ENCODE data around the gene MIS18BP1.
"Not testable (repeated sequence)": the region's sequence is repeated elsewhere in the genome, so short reads cannot be mapped to it uniquely, and the experiment has no call there.

Gene MIS18BP1

DNA sequence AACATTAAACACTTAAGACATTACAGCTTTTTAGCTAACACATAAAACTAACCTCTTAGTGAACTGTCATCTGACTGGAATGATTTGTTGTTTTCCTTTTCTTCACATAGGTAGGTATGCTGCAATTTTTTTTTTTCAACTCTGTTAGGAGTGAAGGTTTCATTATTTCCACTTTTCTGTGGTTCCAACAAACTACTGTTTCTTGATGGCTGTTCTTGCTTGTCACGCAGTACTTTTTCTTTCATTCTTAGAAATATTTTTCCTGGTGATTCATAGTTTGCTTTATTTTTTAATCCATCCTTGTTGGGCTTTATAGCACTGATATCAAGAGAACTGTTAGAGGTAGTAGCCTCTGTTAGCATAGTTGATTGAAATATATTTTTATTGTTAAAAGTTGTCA is 6.3 kb downstream of the MIS18BP1 start:
- DNase-seq = no peak

DNA sequence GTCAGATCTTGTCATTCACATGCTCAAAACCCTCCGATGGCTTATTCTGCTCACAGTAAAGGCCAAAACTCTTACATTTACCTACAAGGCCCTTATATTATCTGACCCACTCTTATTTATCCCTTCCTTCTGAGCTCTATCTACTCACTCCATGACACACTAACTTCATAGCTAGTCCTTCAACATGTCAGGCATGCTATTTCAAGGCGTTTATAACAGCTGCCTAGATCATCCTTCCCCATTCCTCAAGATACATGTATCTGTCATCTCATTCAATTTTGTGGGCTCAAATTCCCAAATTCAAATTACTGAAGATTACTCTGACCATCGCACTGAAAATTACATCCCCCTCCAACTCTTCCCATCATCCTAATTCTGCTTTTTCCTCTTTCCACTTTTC is 6.9 kb downstream of the MIS18BP1 start:
- DNase-seq = no peak

DNA sequence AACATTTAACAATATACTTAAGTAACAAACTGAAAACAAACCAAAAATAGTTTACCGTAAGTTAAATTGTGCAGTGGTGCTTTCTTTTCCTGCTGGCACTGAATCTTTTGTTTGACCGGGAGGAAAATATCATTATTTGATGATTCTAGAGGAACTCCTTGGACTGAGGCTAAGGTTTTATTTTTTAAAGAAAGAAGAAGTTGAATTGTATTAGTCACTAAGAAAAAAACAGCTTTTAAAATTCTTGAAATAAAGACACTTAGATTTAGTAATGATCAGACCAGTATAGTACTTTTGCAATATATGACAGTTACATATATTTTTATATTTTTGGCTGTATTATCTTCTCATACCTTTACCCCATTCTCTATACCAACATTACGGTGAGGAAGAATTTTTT is 10.3 kb downstream of the MIS18BP1 start:
- no peak for DNase-seq

DNA sequence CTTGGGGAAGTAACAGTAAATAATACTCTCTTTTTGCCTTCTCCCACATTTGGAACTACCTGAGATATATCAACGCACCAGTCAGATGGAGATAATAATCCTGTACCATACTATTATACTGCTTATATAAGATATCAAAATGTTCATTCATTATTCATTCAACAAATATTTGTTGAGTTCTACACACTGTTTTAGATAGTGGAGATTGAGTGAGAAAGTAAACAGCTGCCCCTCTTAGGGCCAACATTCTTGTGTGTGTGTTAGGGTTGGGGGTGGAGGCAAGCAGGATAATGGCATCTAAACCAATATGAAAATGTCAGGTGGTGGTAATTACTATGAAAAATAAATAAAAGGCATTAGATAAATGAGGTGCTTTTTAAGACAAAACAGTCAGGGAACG is 14.0 kb downstream of the MIS18BP1 start:
- no peak for DNase-seq

DNA sequence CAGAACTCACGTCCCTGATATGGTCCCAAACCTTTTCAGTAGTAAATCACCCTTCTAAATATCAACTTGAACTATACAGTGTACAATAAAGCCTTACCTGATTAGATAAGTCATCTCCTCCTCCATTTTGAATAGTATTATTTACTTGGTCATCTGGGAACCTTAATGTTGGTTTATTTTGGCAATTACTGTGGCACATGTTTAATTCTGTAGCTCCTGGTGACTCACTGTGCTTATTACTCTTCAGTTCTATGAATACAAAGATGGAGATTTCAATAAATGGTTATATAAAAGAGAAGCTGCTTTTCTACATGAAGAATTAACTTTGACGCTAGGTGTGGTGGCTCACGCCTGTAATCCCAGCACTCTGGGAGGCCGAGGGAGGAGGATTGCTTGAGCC is 25.4 kb downstream of the MIS18BP1 start:
- DNase-seq = no peak

DNA sequence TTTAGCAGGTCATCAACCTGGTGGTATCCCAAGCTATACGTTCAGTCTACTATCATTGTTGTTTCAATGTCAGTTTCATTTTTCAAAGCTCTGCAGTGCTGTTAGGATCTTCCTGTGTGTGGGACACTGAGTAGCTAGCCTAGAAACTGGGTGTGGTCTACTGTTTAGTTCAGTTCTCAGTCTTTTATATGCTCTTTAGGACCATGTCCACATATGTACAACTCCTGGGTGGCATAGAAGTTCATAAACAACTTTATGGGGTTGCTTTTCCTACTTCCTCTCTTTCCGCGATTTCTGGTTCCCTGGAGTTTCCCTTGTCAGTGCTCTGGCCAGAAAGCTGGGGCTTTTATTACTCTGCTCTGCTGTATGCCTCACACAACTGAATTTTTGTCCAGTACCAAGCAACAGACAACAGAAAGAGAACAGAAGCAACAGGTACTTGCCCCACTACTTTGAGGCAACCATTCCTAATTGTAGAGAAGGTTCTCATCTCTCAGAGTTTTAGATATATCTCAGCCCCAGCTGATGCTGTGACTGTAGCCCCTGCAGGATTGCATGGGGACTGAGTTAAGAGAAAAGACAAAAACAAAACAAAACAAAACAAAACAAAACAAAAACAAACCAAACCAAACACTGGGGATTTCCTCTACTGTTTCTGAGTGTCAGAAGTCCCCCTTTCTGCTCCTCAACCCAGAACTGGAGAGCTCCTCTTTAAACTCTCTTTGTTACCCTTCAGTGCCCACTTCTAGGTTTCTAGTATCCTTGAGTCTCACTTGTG is 30.3 kb downstream of the MIS18BP1 start:
- no peak for DNase-seq

DNA sequence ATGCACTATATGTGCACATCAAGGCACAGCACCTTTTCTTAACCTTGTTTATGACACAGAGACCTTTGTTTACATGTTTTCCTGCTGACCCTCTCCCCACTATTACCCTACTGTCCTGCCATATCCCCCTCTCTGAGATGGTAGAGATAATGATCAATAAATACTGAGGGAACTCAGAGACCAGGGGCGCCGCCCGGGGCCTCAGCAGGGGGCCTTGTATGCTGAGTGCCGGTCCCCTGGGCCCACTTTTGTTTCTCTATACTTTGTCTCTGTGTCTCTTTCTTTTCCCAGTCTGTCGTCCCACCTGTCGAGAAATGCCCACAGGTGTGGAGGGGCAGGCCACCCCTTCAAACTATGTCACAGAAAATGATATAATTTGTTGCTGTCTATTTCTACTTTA is 38.7 kb downstream of the MIS18BP1 start:
- not testable (repeated sequence) for DNase-seq

DNA sequence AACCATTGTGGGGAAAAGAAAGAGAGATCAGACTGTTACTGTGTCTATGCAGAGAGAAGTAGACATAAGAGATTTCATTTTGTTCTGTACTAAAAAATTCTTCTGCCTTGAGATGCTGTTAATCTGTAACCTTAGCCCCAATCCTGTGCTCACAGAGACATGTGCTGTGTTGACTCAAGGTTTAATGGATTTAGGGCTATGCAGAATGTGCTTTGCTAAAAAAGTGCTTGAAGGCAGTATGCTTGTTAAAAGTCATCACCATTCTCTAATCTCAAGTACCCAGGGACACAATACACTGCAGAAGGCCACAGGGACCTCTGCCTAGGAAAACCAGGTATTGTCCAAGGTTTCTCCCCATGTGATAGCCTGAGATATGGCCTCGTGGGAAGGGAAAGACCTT is 39.3 kb downstream of the MIS18BP1 start:
- not testable (repeated sequence) for DNase-seq

DNA sequence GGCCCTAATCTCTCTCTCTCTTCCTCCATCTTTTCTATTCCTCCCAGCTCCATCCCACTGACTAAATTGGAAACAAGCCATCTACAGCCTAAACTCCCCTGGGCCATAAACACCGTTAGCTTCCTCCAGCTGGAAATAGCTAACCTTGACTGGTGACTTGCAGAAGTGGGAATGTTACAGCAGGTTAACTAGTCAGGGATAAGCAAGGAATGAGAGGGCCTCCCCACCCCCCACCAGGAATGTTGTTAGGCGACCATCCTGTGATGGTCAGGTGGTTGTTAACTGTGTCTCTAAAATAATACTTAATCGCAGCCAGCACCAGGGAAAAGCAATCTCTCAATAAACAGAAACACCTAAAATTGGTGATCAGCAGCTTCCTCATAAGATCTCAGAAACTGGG is 40.8 kb downstream of the MIS18BP1 start:
- no peak for DNase-seq

DNA sequence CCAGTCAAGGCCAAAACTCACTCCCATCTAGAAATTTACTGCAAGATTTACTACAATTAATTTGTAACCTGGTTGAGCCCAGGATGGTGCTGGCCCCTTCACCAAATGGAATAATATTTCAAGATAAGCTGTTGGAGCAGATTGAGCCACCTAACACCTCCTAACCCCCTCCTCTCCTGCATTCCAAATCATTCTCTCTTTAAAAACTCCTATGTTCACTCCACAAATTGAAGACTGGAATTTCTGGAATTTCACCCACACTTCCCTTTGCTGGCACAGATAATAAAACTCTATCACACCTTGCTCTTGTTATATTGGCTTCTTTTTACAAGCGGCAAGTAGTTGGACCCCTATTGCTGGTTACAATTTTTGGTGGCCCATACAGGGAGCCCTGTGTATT is 41.7 kb downstream of the MIS18BP1 start:
- DNase-seq = no peak

DNA sequence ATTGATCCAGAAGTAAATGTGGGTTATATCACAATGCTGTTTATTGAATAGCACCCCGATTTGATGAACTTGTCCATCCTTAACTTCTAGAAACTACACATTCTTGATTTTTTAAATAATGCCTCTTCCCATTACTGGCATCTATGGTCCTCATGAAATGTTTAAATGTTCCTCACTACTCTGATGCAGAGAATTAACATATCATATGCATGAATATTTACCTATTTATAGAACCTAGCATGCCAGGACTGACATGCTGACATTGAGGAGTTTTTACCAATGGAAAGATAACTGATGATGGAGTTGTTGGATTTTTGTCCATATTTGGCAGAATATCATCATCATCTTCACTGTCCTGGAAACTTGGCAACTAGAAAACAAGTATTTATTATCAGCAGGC is 42.8 kb downstream of the MIS18BP1 start:
- DNase-seq = no peak

DNA sequence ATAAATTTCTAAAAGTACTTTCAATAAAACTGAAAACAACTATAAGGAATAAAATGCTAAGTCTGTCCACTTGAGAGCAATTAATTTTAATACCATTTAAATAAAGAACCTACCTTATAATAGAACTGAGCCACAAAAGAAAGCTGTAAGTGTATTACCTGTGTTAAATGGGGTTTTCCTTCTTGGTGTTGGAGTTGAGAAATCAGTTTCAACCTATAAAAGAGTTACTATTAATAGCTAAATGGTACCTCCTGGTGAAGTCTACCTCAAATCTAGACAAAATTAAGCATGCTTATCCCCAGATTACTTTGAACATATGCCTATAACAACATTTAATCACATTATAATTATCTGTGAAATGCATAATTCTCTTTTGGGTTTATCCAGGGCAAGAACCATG is 48.8 kb downstream of the MIS18BP1 start:
- no peak for DNase-seq

DNA sequence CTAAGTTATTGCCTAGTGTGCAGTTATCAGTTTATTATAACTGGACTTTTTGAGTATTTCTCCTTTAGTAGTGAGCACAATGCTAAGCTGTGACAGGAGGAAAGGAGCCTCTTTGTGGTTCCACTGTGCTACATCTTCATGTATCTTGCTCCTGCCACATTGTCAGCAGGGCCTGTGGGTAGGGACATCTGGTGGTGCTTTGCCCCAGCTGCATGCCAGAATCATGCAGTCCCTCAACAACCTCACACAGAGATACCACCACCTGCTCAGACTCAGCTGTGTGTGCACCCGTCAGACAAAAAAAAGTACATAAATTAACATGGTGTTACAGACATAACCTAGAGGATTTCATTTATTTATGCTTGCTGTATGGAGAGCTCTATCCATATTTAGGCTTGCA is 51.1 kb downstream of the MIS18BP1 start:
- peak in 8 of 58 donors; percentile 4 to 20 (median 12) for DNase-seq

DNA sequence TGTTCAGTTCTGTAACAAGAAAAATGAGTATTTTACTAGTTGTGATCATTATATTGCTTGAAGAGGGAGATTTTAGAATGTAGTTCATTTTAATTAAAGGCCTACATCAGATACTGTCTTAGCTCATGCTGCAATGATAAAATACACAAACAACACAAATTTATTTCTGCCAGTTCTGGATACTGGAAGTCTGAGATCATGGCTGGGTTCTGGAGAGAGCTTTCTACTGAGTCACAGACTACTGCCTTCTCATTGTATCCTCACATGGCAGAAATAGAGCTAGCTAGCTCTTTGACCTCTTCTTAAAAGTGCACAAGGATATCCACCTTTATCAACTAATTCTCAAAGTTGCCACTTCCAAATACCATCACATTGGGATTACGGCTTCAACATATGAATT is 53.8 kb downstream of the MIS18BP1 start:
- DNase-seq = no peak

DNA sequence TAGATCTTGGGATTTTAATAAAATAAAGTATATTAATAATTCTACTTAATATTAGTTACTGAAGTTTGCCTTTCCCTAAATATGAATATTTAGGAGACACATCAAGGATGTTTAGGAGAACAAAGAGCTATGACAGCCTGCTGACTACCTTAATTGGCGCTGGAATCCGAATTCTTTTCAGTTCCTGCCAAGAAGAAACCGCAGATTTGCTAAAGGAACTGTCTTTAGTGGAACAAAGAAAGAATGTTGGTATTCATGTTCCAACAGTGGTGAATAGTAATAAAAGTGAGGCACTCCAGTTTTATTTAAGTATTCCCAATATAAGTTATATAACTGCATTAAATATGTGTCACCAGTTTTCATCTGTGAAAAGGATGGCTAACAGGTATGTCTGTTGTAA is 54.5 kb downstream of the MIS18BP1 start:
- no peak for DNase-seq

DNA sequence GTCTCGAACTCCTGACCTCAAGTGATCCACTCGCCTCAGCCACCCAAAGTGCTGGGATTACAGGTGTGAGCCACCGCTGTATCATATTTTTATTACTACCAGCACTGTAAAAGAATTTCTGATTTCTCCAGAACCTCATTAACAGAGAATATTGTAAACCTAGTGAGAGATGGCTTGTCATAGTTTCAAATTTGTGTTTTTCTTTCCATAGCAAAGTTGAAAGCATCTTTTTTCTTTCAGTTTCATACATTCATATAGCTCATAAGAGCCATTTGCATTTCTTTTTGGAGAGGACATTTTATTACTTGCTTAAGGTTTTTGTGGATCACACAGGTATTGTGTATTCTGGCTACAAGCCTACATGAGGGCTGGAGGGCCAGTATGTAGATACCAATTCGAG is 58.0 kb downstream of the MIS18BP1 start:
- DNase-seq = no peak

DNA sequence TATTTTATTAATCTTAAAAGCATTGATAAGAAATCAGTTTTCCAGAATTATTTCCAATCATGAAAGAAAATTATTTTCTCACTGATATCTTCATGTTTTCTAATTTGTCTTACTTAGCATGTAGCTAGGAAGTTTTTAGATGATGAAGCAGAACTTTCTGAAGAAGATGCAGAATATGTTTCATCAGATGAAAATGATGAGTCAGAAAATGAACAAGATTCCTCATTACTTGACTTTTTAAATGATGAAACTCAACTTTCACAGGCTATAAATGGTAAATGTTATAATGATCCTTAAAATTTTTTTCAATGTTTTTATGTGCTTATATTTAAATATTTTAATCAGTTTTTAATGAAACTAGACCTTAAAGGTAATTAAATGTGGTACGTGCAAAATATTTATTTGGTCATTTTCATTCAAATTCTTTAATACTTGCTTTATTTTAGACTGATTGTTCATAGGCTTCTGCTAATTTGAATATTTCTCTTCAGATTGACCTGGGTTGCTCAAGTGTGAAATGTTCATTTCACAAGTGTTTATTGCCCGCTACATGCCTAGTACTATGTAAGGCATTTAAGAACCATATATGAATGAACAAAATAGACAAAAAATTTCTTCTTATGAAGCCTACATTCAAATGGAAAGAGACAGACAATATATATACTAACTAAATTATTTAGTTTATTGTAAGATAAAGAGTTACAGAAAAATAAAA is 67.7 kb downstream of the MIS18BP1 start:
- no peak for DNase-seq

DNA sequence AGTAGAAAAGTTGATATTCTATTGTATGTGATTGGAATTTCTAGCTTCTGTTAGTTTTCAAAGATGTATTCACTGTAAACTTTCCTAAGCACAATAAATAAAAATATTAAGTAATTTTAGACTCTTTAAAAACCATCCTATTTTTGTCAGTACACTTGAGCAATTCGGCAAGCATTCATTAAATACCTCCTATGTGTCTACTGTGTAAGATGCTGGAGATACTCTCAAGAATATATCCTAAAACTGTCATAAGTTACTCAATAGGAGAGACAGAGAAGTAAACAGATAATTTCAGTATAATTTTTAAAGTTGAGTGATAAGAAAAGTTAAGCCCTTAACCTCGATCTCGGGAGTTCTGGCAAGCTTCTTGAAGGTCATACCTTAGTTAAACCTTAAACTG is 71.2 kb downstream of the MIS18BP1 start:
- DNase-seq = no peak

DNA sequence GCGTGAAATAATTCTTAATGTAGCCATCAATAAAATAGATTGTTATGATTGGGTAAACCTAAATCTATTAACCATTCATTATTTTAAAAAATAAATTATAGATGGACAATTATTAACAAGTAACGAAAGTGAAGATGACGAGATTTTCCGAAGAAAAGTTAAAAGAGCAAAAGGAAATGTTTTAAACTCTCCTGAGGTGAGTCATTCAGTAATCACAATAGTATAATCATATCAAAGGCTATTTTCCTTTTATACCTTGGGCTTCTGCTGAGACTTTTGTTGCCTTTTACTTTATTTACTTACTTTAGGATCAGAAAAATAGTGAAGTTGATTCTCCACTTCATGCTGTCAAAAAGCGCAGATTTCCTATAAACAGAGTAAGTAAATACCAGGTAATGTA is 71.7 kb downstream of the MIS18BP1 start:
- no peak for DNase-seq

DNA sequence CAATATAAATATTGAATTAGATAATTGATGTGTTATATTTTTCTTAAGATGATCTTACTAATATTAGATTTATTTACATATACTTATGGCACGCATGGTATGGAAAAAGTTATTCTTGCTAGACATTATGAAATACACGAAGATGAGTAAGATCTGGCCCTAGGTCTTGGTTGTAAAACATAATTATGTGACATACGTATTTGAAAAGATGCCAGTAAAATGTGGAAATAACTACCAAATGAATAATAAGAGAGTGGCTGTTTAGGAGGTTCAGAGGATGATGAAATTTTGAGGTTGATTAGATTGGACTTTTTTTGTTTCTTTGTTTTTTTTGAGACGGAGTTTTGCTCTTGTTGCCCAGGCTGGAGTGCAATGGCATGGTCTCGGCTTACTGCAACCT is 75.9 kb downstream of the MIS18BP1 start:
- DNase-seq = no peak

DNA sequence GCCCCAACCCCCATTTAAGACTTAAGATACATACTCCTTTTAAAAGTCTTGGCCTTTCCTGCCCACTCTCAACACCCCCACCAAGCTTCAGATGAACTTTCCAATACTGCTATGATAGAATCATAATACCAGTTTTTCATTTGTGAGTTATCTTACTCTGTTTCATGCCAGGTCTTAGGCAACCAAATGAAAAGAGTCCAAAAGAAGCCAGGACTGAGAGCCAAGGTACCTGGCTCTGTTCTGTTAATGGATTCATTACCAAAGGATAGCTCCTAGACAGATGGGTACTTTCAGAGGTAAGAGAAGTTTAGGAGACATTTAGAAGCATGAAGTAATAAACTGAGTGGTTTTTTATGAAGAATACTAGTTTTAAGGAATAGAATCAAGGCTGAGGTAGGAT is 83.1 kb downstream of the MIS18BP1 start:
- DNase-seq = no peak

DNA sequence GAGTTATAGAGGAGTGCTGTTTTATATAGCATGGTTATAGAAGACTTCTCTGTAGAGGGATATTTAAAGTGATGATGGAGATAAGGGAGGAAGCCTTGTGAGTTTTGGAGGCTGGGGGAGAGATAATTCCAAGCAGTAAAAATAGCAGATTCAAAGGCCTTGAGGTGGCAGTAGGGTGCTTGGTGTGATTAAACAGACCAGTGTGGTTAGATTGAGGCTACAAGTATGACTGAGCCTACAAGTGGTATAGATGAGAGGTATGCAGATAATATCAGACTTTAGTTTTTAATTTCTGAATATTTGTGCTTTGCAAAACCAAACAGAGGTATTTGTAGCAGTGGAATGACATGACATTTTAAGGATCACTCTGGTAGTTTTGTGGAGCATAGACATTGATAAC is 96.9 kb downstream of the MIS18BP1 start:
- no peak for DNase-seq
